Left hindlimb (tissue), 1 donor: ENCODE measurements around the gene IFT172.
"Not testable (repeated sequence)": the region's sequence is repeated elsewhere in the genome, so short reads cannot be mapped to it uniquely, and the experiment has no call there.

Experiments used
- DNase-seq: peaks from one replicate; pipeline ENCODE4 v3.0.0-alpha.2; 2018

The IFT172 gene, protein sequence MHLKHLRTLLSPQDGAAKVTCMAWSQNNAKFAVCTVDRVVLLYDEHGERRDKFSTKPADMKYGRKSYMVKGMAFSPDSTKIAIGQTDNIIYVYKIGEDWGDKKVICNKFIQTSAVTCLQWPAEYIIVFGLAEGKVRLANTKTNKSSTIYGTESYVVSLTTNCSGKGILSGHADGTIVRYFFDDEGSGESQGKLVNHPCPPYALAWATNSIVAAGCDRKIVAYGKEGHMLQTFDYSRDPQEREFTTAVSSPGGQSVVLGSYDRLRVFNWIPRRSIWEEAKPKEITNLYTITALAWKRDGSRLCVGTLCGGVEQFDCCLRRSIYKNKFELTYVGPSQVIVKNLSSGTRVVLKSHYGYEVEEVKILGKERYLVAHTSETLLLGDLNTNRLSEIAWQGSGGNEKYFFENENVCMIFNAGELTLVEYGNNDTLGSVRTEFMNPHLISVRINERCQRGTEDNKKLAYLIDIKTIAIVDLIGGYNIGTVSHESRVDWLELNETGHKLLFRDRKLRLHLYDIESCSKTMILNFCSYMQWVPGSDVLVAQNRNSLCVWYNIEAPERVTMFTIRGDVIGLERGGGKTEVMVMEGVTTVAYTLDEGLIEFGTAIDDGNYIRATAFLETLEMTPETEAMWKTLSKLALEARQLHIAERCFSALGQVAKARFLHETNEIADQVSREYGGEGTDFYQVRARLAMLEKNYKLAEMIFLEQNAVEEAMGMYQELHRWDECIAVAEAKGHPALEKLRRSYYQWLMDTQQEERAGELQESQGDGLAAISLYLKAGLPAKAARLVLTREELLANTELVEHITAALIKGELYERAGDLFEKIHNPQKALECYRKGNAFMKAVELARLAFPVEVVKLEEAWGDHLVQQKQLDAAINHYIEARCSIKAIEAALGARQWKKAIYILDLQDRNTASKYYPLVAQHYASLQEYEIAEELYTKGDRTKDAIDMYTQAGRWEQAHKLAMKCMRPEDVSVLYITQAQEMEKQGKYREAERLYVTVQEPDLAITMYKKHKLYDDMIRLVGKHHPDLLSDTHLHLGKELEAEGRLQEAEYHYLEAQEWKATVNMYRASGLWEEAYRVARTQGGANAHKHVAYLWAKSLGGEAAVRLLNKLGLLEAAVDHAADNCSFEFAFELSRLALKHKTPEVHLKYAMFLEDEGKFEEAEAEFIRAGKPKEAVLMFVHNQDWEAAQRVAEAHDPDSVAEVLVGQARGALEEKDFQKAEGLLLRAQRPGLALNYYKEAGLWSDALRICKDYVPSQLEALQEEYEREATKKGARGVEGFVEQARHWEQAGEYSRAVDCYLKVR (N-terminal part only)

GRCh38 chr2:27489498-27490397 is at the start of gene IFT172:
TSS of gene IFT172 (minus strand) at chr2:27489743. CDS start at chr2:27489653, 90 bp downstream.
- peak; percentile 97 for DNase-seq

GRCh38 chr2:27538839-27539450 is 49.4 kb upstream of the IFT172 start:
- DNase-seq, result not testable (repeated sequence)

GRCh38 chr2:27537287-27537686 is 47.7 kb upstream of the IFT172 start:
- no peak for DNase-seq

DNA sequence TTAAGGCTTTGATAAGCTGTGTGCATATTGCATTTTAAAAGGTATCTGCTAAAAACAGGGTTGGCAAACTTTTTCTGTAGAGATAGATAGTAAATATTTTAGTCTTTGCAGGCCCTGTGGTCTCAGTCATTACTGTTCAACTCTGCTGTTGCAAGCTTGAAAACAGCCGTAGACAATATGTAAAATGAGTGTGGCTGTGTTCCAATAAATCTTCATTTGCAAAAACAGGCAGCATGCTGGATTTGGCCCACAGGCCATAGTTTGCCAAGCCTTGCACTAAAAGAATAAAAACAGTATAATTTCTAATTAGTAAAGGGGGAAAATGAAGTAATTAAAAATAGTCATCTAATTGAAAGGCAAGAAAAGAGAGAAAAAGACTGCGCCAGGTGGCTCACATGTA is 42.4 kb upstream of the IFT172 start:
- DNase-seq, result no peak

GRCh38 chr2:27527182-27527581 is 37.6 kb upstream of the IFT172 start:
- no peak for DNase-seq

- DNase-seq, result no peak
These were observed 32.9 kb upstream of the IFT172 start for GRCh38 chr2:27522400-27522945.

DNA sequence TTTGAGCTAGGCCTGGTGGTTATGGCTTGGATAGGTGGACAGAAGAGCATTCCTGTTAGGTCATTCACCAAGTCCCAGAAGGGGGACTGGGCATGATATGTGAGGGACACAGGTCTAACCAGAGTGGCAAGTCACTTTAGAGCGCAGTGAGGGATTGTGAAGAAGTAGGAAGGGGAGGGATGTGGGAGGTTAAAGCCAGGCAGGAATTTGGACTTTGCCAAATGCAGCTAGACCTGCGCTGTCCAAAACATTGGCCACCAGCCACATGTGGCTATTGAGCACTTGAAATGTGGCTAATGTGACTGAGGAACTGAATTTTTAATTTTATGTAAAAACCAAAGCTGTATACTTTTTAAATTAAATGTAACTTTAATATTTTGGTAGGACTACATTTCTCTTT is 30.8 kb upstream of the IFT172 start:
- DNase-seq, result no peak

DNA sequence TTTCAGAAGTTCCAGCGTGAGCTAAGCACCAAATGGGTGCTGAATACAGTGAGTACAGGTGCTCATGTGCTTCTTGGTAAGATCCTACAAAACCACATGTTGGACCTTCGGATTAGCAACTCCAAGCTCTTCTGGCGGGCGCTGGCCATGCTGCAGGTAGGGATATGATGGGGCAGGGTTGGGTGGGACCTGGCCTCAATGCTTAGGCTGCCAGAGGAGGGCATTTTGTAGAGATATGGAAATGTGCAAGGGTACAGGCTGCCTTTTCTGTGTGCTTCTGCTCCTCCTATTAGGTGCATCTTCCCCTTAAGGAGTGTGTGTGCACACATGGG is 29.2 kb upstream of the IFT172 start:
- DNase-seq, result no peak

DNA sequence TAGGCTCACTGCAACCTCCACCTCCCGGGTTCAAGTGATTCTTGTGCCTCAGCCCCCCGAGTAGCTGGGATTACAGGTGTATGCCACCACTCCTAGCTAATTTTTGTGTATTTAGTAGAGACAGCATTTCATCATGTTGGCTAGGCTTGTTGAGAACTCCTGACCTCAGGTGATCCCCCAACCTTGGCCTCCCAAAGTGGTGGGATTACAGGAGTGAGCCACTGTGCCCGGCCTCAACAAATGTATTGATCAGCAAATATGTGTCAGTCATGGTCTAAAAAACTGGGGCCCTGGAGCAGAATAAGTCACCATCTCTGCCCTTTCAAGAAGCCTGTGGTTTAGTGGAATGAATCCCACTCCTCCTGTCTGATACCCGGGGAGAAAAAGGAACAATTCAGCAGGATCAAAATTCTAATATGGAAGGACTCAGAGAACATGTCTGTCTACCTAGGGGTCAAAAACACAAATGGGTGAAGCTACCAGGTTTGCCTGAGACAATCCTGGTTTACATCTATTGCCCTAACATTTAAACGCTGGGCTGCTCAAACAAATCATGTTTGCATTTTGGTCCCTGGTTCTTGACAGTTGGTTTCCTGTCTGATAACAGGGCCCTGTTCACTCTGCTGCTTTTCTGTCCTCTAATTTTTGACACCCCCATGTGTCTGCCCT is 28.7 kb upstream of the IFT172 start:
- no peak for DNase-seq

DNA sequence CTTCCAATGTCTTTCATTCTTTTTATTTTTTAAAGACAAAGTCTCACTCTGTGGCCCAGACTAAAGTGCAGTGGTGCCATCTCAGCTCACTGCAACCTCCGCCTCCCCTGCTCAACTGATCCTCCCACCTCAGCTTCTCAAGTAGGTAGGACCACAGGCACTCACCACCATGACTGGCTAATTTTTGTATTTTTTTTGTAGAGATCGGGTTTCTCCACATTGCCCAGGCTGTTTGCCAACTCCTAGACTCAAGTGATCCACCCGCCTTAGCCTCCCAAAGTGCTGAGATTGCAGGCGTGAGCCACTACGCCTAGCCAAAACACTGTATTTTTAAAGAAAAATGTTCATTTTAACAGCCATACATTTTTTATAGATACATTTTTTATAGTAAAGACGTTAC is 19.8 kb upstream of the IFT172 start:
- no peak for DNase-seq

GRCh38 chr2:27507293-27507692 is 17.8 kb upstream of the IFT172 start:
- DNase-seq, result no peak

DNA sequence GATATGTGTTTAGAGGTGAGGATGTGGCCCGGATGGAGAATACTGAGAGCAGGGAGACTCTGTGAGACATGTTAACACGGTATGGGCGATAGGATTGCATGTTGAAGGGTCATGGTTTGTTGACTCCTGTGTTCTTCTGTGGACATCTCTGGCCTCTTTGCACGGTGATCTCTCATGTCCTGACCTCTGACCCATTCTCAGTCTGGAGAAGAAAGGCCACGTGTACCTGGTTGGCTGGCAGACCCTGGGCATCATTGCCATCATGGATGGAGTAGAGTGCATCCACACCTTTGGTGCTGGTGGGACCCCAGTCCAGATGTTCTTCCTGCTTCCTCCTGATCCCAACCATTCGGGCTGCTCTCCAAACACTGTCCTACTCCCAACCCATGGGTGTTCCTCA is 17.0 kb upstream of the IFT172 start:
- no peak for DNase-seq

DNA sequence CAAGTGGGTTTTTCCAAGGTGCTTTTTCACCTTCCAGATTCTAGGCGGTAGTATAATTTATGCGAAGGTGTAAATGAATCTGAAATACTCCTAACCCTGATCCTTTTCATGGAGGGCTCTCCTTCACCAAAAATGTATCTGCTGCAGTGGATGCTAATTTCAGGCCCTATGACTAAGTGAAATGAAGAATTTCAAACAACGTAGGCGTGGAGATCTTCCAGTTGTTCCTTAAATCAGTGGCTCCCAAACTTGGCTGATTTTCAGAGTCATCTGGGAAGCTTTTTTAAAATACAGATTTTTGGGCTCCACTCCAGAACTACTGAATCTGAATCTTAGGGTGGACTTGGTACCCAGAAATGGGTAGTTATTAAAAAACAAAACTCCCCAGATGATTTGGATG is 12.6 kb upstream of the IFT172 start:
- DNase-seq, result no peak

DNA sequence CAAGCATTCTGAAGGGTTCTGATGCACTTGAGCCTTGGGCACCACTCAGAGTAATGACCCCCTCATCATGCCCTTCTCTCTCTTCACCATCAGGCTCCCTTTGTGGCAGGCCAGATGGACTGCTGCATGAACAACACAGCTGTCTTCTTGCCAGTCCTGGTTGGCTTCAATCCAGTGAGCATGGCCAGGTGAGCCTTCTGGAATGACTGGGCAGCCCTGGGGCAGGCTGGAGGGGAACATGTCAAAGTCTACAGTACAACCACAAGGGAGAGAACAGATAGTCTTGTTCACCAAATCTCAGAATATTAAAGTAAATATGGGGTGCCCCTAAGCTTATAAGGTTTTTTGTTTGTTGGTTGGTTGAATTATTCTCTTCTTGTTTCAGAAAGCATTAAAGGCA is 11.5 kb upstream of the IFT172 start:
- DNase-seq, result no peak

GRCh38 chr2:27498975-27499374 is 9.4 kb upstream of the IFT172 start:
- no peak for DNase-seq

- DNase-seq, result no peak
These were observed 7.7 kb upstream of the IFT172 start for GRCh38 chr2:27497288-27497627.

GRCh38 chr2:27496357-27497287 is 7.1 kb upstream of the IFT172 start, which contains the start of gene GCKR:
TSS of gene GCKR (plus strand) at chr2:27496839. CDS start at chr2:27496905, 66 bp downstream.
- DNase-seq, result no peak

GRCh38 chr2:27495840-27496356 is 6.4 kb upstream of the IFT172 start:
- DNase-seq, result no peak

GRCh38 chr2:27494944-27495554 is 5.5 kb upstream of the IFT172 start, which contains the start of gene FNDC4:
TSS of gene FNDC4 (minus strand) at chr2:27495200. CDS start at chr2:27494679, 521 bp downstream.
- peak; percentile 57 for DNase-seq
